PFSK-1 (cell line): ENCODE data around the gene AHDC1.

Source experiments
- FOXP2 ChIP-seq: optimal IDR thresholded peaks from 2 replicates; pipeline ENCODE3; 2011; ENCODE audit warnings: borderline replicate concordance, control low read depth, inconsistent platforms; ENCODE audit not compliant: insufficient read depth; ENCODE audit errors: extremely low read length, extremely low read depth
- POLR2AphosphoS5 ChIP-seq: IDR thresholded peaks from 2 replicates; pipeline ENCODE4 v1.6.1; 2012; ENCODE audit warnings: low read depth, mild to moderate bottlenecking, control low read depth, low read length, moderate library complexity
- SIN3A ChIP-seq: IDR thresholded peaks from 2 replicates; pipeline ENCODE4 v1.6.1; 2012; ENCODE audit warnings: mild to moderate bottlenecking, low read length, moderate library complexity, borderline replicate concordance; ENCODE audit not compliant: insufficient read depth
- TAF1 ChIP-seq: IDR thresholded peaks from 2 replicates; pipeline ENCODE4 v1.6.1; 2012; ENCODE audit warnings: low read length, control low read depth, borderline replicate concordance; ENCODE audit not compliant: insufficient read depth
- TF ChIP-seq, protein P1 (sequence below), 2 experiments: IDR thresholded peaks; 2 replicates each; pipeline versions ENCODE4 v1.6.1 to v1.8.0; 2011 to 2012; ENCODE audit warnings: low read depth in 2 of 2, low read length in 2 of 2, control low read depth in 1 of 2, inconsistent platforms in 1 of 2, mild to moderate bottlenecking in 1 of 2, moderate library complexity in 1 of 2; ENCODE audit not compliant: insufficient read depth in 1 of 2

Gene AHDC1

DNA sequence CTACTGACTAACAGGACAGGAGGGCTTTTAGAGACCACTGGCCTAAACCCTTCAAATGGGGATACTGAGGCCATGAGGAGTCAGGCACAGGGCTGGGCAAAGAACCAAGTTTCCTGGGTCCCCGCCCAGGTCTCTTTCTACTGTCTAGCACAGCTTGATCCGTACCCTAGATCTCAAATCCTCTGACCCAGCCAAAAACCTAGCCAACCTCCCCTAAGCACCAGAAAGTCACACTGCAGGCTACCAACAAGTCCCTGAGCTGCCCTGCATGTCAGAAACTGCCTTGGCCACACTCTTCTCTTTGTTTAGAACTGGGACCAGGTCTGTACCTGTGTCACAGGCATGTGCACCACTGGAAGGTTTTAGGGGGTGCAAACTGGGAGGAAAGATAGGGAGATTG lies 33.6 kb downstream of the AHDC1 start:
- TF ChIP-seq, protein P1, sequence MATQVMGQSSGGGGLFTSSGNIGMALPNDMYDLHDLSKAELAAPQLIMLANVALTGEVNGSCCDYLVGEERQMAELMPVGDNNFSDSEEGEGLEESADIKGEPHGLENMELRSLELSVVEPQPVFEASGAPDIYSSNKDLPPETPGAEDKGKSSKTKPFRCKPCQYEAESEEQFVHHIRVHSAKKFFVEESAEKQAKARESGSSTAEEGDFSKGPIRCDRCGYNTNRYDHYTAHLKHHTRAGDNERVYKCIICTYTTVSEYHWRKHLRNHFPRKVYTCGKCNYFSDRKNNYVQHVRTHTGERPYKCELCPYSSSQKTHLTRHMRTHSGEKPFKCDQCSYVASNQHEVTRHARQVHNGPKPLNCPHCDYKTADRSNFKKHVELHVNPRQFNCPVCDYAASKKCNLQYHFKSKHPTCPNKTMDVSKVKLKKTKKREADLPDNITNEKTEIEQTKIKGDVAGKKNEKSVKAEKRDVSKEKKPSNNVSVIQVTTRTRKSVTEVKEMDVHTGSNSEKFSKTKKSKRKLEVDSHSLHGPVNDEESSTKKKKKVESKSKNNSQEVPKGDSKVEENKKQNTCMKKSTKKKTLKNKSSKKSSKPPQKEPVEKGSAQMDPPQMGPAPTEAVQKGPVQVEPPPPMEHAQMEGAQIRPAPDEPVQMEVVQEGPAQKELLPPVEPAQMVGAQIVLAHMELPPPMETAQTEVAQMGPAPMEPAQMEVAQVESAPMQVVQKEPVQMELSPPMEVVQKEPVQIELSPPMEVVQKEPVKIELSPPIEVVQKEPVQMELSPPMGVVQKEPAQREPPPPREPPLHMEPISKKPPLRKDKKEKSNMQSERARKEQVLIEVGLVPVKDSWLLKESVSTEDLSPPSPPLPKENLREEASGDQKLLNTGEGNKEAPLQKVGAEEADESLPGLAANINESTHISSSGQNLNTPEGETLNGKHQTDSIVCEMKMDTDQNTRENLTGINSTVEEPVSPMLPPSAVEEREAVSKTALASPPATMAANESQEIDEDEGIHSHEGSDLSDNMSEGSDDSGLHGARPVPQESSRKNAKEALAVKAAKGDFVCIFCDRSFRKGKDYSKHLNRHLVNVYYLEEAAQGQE (IDR thresholded peaks at IDR 0.05; ENCODE audit: insufficient read depth in 1 of 2, low read depth in 2 of 2, low read length in 2 of 2), result no peak

DNA sequence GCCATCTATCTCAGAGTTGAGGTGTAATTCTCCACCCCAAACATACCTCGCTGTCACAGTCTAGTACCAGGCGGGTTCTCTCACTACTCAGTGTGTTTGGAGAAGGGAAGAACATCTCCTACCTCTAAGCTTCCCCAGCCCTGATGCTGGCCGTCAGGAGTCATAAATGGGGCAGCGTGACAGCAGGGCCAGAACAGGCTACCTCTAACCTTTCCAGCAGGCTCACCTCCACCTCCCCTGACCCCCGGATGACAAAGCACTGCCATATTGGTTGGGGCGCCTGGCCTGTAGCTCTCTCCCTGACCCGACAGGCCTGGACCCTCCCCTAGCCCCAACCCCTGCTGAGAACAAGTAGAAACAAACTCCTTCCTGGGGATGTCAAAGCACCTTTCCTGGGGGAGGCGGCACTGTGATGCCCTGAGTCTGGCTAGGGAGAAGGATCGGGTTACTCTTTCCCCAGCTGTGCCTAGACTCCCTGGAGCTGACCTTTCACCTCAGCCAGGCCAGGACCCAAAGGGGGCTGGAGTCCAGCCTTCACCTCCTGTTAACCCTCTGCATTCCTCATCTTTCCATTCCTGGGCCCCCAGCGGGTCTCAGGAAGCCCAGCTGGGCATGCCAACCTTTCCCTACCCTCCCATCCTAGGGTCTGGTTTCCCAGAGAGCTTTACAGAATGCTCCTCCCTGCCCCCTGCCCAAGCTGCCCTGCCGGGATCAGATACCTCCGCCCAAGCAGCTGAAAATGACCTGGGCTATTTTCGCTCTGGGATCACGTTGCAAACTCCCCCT lies 34.2 kb downstream of the AHDC1 start:
- TF ChIP-seq, protein P1 (IDR thresholded peaks at IDR 0.05; ENCODE audit: insufficient read depth in 1 of 2, low read depth in 2 of 2, low read length in 2 of 2), result no peak
- TF ChIP-seq FOXP2 (no peak), SIN3A (no peak), POLR2AphosphoS5 (no peak), TAF1 (no peak)

DNA sequence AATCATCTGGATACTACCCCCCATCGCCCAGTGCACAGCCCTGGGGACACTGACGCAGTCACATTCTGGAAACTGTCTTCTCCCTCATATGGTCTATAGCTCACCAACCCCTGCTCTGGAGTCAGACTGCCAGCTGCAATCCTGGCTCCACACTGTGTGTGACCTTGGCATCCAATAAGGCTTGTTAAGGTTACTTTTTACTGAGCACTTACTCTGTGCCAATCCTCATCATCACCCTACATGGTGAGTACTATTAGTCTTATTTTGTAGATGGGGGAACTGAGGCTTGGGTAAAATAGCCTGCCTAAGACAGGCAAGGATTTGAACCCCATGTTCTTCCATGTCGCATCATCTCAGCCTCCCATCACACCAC lies 34.9 kb downstream of the AHDC1 start:
- no peak for TF ChIP-seq POLR2AphosphoS5
- no peak for TF ChIP-seq TAF1
- TF ChIP-seq, protein P1 (IDR thresholded peaks at IDR 0.05; ENCODE audit: insufficient read depth in 1 of 2, low read depth in 2 of 2, low read length in 2 of 2), result no peak
- no peak for TF ChIP-seq SIN3A
- TF ChIP-seq FOXP2, result no peak

DNA sequence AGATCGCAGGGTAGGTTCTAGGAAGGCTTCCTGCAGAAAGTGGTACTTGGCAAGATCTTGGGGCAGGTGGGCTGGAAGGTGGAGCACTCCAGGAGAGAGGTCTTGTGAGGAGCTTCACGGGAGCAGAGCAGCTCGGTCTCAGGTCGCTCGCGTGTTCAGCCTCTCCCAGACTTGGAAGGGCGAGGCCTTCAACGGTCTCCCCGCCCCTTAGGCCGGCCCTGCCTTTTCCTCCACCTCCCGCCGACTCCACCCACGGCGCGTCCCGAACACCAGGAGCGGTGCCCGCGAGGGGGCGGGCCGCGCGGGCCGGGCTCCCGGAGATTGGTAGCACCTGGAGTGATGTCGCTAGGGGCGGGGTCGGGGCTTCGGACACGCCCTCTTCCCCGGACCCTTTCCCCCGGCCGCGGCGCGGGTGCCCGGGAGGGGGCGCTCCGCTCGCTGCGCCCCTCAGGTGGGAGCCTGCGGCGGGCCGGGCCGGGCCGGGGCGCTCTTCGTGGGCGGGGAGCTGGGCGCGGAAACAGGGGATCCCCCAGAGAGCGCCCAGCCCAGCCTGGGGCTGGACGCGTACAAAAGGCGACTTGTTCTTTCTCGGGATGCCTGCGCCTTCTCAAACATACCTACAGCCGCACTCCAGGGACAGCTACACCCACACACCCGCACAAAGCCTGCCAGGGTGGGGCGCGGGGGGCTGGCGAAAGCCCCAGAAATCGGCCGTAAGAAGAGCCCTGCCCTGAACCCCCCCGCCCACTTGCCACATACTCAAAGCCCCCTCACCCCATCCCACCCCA lies 35.5 kb downstream of the AHDC1 start:
- TF ChIP-seq, protein P1 (IDR thresholded peaks at IDR 0.05; ENCODE audit: insufficient read depth in 1 of 2, low read depth in 2 of 2, low read length in 2 of 2), result no peak
- TF ChIP-seq FOXP2 (no peak), POLR2AphosphoS5 (no peak), SIN3A (no peak), TAF1 (no peak)

DNA sequence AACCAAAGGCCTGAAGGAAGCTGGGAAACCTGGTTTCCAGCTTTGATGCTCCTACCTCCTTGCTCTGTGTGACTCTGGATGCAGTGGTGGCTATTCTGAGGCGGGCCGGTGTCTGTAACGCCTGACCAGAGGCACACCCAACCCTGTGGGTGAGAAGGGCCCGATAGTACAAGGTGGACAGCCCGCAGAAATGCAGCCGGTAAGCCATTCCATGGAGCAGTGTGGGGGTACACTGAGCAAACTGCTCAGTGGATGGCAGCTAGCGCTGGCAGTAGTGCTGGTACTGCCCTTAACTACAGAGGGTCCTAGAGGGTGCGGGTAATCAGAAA lies 36.0 kb downstream of the AHDC1 start:
- TF ChIP-seq POLR2AphosphoS5 (no peak), FOXP2 (no peak), SIN3A (no peak), TAF1 (no peak)
- TF ChIP-seq, protein P1 (IDR thresholded peaks at IDR 0.05; ENCODE audit: insufficient read depth in 1 of 2, low read depth in 2 of 2, low read length in 2 of 2), result no peak
